ENCODE data around the gene MOB1A.
"Not testable (repeated sequence)": the region's sequence is repeated elsewhere in the genome, so short reads cannot be mapped to it uniquely, and the experiment has no call there.

The MOB1A gene

DNA sequence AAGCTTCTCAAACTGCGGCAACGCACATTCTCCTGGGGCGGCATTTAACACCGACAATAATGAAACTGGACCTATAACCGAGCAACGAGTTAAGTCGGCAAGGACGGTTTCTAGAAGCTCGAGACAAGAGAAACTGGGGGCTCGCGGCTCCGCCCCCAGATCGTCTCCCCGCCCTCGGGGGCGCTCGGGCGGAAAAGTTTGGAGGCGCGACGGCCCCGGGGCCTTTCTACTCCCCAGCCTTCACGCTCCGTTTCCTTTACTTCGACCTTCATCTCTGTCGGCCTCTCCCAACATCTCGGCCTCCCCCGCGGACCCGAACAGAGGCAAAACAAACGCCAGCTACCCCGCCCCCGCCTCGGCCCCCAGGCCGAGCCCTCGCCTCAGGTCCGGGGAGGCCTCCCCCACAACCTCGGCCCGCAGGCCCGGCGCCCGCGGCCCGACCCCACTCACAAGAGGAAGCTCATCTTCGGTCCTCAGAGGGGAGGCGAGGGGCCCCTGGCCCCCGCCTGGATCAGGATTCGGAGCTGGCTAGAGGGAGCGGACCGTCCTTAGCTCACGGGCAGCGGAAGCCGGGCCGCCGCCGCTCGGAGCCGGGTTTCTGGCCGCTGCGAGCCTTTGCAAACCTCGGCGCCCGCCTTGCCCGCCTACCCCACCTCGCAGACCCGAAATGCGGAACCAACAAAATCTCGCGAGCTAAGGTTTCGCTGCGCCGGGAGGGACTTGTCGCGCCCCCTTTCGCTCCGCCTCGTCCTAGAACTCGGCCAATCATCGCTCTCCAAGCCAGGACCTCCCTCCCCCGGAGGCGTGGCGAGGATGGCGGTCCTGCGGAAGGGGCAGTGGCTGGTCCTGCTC, at the start of gene MOB1A:
Gene MOB1A (minus strand): TSS at position 669 of the 852 bp plus-strand sequence. CDS start 205 bp downstream, at position 464.
- peak; percentile 97 for DNase-seq (ENCODE audit: low read depth)

DNA sequence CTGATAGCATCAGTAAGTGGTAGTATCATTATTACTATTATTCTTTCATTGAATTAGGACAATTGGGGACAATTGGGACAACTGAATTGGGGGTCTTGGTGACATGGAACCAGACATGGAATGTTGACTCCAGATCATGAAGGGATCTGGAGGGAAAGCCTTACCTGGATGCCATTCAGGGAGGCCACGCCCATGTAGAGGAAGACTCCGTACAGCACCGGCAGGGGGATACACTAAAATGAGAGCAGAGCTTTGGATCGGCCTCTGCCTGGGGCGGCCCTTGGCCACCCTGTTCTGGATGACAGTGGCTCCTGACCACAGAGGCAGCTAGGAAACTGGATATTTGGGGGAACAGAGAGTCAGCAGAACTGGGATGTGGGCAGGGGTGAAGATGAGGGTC, 49.0 kb upstream of the MOB1A start:
- DNase-seq (ENCODE audit: low read depth), result no peak

DNA sequence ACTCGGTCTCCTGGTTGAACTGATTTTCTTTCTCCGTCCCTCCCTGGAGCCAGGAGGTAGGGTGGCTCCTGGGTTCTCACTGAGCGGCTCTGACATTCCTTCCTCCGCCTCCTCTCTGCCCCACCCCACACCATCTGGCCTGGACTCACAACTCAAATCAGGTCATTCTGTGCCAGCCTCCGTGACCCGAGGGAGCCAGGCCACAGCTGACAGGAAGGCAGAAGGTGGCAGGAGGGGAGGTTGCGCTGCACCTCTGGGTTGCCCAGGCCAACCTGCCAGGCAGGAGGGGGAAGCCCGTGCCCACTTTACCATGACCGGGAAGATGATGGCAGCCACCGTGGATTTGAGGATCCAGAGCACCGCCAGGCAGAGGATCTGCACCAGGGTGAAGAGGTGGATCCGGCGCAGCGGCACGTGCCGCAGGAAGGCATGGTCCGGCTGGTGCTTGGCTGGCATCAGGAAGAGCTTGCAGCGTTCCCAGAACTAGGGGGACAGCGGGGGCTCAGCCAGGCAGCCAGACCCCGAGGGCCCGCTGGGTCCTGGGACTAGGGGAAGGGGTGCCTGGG, 48.1 kb upstream of the MOB1A start:
- no peak for DNase-seq (ENCODE audit: low read depth)

DNA sequence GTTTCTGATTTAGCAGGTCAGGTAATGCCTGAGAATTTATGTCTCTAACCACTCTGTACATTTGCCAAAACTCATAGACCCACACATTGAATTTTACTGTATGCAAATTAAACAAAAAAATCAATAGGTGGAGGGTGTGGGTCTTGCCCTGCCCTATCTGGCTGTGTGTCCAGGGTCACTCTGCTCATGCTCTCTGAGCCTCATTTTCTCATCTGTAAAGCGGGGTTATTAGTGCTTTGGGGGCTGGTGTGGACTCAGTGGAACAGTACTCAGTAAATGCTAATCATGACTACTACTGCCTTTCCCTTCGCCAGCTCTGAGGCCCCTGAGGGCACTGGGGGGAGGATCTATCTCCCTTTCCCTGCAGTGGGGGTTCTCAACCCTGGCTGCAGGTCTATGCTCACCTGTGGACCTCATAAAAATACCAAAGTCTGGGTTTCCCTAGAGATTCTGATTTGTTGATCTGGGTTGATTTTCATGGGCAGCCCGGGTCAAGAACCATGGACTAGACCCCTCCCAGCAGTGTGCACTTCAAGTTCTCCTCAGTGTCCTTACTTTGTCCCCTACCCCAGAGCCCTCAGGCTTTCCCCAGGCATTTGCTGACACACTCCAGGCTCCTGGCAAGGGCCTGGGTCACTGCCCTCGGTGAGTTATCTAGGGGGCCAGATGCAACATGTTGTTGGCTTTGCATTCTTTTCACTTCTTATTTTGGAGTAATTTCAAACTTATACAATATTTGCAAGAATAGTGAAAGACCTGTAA, 47.2 kb upstream of the MOB1A start:
- no peak for DNase-seq (ENCODE audit: low read depth)

DNA sequence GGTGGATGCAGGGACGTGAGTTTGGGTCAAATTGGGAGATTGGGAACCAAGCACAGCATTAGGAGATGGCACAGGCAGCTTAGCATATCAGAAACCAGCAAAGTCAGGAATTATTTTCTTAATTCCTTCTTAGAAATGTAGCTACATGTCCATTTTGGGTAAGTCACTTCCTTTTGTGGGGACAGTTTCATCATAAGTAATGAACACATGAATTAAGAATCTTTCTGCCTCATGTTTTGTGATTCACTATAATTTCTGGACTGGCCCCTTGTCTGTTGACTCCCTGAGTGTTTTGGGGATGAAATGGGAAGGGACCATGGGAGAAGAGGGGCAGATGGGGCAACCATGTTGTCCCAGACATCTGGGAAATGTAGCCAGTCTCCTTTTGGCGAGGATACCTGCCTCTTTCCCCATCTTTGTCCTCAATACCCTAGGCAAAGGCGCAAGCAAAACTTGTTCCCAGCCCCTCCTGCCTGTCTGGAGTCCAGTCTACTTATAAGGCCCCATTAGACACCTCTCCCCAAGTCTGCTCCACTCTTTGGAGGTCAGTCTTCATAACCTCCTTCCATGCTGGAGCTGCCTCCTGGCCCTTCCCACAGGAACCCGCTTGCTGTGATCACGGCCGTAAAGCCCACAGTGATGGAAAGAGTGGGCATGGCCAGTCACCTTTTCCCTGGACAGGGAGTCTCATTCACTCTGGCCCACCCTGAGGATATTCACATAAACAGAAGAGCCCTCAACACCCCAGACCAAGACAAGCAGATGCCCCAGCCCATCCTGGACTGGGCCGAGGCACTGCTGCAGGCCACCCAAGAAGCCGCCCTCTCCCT, 45.5 kb upstream of the MOB1A start:
- DNase-seq (ENCODE audit: low read depth), result no peak

DNA sequence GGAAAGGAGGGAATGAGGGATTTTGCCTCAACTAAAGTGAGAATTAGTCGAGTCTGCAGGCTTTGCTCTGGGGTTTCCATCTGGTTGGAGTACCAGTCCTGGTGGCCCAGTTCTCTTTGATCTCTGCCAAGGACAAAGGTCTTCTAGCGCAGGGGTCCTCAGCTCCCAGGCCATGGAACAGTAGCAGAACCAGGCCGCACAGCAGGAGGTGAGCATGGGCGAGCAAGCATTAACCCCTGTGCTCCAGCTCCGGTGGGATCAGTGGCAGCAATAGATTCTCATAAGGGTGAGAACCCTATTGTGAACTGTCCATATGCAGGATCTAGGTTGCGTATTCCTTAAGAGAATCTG, 43.6 kb upstream of the MOB1A start:
- no peak for DNase-seq (ENCODE audit: low read depth)

DNA sequence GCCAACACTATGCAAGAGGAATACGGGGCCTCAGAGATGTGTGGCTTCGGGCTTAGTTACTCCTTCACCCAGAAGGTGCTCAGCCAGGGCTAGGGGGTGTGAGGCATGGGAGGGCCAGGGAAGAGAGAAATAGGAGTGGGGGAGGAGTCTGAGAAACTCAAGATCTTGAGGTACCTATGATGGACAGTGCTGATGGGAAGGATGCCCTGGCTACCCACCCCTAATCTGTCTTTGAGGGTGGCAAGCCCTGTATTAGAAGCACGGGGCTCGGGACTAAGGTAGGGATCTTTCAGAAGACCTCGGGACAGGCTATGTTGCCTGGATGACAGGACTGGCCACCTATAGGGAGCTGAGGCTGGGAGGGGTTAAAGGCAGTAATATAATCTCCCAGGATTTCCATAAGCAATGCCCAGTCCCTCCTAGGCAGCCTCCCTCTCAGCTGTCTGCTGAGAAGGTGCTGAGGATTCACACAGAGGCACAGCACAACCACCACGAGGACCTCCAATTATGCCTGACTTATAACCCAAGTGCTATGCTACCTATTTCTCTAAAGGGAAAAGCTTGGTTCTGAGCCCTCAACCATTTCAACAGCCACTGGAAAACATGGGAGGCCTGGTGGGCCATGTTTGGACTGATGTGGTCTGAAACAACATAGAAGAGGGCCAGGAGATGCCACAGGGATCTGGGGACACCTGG, 43.1 kb upstream of the MOB1A start:
- no peak for DNase-seq (ENCODE audit: low read depth)

DNA sequence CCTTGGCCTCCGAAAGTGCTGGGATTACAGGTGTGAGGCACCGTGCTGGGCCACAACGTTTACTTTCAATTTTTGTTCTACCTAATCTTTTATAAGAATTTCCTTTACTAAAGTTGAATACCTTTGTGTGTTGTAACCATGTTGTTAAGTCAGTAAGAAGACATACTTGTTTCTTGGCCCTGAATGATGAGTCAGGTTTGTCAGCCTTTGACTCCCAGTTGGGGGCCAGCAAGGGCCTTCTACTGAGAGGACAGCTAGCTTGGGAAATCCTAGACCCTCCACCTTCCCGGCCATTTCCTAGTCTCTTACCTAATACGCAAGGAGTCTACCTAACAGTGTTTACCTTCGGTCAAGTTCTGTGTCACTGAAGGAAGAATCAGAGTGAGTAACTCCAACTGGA, 42.4 kb upstream of the MOB1A start:
- DNase-seq (ENCODE audit: low read depth), result no peak

DNA sequence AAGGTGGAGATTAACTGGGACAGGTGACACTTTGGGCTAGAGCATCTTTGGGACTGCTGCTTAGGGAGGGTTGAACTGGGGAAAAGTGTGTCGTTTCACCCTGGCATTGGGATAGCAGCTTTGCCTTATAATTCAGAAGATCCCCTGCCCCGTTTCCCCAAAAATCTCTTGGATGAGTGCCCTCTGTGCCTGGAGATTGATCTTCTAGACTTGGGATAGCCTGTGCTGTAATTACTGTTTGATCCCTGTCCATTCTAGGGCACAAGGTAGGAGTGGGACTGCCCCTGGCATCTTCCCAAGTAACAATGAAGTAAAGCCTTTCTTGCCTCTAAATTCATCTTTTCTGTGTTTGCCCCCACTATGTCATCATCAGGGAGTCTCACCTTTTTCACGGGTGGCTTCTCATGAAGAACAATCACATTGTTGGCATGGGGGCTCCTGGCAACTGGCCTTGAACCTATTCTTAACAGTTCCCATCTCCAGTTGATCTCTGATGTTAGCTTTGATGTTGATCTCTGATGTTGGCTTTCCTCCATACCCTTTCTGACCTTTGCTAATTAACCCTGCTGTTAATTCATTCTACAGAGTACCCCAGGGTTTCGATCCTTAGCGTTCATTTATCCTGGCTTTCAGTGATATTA, 41.3 kb upstream of the MOB1A start:
- no peak for DNase-seq (ENCODE audit: low read depth)

DNA sequence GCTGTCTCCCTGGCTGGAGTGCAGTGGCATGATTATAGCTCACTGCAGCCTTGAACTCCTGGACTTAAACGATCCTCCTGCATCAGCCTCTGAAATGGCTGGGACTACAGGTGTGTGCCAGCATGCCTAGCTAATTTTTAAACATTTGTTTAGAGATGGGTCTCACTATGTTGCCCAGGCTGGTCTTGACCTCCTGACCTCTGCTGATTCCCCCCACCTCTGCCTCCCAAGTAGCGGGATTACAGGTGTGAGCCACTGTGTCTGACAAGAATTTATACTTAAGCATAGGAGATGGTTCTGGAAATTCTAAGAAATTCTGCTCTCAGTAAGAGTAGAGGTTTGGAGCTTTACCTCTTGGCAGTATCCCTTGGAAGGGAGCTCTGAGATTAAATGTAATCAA, 38.0 kb upstream of the MOB1A start:
- DNase-seq (ENCODE audit: low read depth), result no peak

DNA sequence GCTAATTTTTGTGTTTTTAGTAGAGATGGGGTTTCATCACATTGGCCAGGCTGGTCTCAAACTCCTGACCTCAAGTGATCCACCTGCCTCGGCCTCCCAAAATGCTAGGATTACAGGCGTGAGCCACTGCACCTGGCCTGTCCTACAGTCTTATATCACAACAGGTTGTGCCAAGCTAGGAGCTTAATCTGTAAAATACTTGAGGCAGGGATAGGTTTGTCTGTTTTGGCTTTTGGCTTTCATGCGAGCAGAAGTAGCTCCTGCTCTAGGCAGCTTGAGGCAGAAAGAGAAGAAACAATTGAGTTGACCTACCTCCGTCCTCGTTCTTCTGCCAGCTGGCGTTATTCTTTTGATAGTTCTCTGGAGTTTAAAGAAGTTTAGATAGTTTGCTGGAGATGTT, 37.1 kb upstream of the MOB1A start:
- DNase-seq (ENCODE audit: low read depth), result not testable (repeated sequence)

DNA sequence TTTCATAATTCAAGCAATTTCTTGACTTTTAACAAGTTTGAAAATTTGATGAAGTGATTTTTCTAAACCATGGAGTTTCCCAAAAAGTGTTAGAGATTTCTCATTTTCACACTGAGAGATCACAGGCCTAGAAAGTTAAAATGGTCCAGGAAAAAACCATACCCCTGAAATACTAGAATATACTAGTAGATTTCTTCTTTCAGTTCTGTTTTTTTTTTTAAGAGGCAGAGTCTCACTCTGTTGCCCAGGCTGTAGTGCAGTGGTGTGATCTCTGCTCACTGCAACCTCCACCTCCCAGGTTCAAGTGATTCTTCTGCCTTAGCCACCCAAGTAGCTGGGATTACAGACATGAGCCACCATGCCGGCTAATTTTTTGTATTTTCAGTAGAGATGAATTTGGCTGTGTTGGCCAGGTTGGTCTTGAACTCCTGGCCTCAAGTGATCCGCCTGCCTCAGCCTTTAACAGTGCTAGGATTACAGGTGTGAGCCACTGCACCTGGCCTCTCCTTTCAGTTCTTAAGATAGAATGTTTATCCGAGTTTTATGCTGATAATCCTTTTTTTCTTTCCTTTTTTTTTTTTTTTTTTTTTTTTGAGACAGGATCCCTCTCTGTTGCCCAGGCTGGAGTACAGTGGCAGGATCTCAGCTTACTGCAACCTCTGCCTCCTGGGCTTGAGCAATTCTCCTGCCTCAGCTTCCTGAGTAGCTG, 34.2 kb upstream of the MOB1A start:
- no peak for DNase-seq (ENCODE audit: low read depth)

DNA sequence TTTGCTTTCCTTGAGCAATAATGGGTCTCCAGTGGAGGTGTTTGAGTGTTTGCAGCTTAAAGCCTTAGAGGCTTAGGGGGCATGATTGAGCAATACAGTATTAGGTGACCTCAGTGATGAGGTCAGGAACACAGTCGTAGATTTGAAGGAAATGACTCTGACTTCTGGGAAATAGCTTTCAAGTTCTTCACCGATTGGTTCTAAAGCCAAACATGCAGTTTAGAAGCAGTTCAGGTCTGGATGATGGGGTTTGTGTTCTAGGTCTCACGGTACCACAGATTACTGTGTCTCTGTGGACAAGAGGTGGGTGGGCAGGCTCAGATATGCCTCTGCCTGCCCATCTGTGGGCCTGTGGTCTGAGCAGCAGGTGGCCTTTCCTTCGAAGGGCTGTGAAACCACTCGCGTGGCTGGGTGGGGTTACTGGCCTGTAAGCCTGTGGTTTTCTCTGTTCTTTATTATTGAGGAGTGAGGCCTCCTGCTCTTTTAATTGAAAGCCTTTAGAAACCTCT, 27.6 kb upstream of the MOB1A start:
- DNase-seq (ENCODE audit: low read depth), result peak; percentile 13

DNA sequence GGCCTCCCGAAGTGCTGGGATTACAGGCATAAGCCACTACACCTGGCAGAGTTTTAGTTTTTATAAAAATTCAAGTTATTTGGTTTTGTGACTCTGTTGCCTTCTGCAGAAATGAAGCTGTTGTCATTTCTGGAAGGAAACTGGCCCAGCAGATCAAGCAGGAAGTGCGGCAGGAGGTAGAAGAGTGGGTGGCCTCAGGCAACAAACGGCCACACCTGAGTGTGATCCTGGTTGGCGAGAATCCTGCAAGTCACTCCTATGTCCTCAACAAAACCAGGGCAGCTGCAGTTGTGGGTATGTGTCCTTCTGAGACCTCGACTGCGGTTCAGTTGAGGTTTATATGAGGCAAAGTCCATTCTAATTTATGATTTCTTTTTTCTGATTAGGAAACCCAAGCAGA, 26.9 kb upstream of the MOB1A start:
- no peak for DNase-seq (ENCODE audit: low read depth)

DNA sequence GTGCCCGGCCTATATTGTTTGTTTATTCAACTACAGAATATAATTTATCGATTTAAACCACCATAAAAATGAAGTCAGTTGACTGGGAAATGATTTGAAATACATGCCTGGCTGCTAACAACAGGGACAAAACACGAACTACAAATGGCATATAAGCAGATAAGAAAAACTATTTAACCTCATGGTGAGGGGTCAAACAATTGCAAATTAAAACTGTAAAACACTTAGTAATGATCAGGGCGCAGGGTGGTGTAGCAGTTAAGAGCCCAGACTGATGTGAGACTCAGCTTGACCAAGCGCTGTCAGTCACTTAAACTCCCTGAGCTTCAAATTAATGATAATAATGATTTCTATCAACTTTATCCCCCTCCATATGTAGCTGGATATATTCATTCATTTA, 26.4 kb upstream of the MOB1A start:
- DNase-seq (ENCODE audit: low read depth), result no peak

DNA sequence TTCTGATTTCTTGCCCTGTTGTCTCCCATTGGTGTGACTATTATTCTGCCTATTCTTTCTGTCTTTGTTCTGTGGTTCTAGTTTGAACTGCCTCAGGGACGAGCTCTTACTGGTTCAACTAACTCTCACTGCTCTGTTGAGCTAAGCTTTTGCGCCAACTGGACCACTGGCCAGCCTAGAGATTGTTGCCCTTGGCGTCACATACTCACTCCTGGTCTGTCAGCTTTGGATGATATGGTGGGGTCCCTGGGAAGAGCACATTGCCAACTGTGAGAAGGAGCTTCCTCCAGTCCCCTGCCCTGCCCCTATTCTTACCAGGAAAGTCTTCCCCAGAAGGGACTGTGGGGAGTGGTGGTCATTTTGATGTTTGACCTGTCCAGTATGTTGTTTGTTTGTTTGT, 25.8 kb upstream of the MOB1A start:
- no peak for DNase-seq (ENCODE audit: low read depth)

DNA sequence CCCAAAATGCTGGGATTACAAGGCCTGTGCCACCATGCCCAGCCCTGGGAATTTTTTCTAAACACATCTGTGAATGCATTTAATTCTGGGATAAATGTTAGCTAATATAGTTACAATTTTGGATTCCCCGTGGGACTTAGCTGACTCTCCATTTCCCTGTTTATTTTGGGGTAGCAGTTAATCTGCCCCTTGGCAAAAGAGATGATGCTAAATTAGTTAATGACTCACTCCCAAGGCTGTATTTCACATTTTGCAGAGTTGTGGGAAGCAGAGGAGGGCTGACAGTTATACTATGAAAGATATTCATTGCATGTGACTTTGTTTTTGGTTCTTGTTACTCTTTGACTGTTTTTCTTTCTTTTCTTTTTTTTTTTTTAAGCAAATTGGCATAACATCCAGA, 22.9 kb upstream of the MOB1A start:
- no peak for DNase-seq (ENCODE audit: low read depth)

DNA sequence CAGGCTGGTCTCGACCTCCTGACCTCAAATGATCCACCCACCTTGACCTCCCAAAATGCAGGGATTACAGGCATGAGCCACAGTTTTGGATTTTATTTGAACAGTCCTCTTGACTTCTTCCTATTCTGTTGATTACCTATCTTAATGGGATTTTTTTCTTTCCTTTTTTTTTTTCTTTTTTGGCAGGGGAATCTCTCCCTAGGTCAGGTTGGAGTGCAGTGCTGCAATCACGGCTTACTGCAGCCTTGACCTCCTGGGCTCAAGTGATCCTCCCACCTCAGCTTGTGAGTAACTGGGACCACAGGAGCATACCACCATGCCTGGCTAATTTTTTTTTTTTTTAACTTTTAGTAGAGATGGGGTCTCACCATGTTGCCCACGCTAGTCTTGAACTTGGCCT, 22.5 kb upstream of the MOB1A start:
- no peak for DNase-seq (ENCODE audit: low read depth)

DNA sequence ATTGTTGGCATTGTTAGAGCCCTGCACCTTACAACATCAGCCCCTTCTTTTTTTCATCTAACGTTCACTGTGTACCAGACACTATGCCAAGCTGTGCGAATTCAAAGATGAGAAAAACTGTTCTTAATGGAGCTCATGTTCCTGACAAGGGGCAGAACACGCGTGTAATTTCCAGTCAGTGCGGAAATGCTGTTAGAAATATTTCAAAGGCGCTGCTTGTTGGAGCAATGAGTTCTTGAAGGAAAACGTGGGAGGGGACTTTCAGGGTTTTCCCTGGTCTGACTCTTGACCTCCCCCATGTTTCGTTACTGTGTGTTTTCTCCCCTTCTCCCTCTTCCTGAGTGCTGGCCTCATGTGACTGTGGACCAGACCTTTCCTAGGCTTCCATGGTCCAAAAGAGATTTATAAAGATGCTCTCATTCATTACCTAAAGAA, 21.2 kb upstream of the MOB1A start:
- DNase-seq (ENCODE audit: low read depth), result no peak

DNA sequence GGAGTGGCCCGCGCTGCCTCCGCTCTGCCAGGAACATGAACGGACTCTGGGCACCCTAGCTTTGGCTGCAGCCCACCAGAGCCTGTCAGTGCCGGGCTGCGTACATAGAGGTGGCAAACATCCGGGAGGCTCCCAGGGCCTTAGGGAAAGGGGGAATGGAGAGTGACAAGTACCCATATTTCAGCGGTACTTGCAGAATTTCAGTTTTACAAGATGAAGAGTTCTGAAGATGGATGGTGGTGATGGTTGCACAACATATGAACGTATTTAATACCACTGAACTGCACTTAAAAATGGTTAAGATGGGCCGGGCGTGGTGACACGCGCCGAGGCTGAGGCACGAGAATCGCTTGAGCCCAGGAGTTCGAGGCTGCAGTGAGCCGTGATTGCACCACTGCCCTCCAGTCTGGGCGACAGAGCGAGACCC, 20.6 kb upstream of the MOB1A start:
- DNase-seq (ENCODE audit: low read depth), result no peak
